ENCODE data around the gene MLN. TPM values are rescaled to one million over a fixed set of nuclear protein-coding genes. Genes with fewer than 3 reads are reported as not detected.

Gene MLN
- total RNA-seq, 4 donors from 2014 or later: not detected

GRCh38 chr6:33801611-33802010, 2.2 kb downstream of the MLN start:
- TF ChIP-seq CTCF (IDR thresholded peaks at IDR 0.05) (no peak), POLR2AphosphoS5 (IDR thresholded peaks at IDR 0.05) (no peak), POLR2A (IDR thresholded peaks at IDR 0.05) (no peak), EP300 (IDR thresholded peaks at IDR 0.05; ENCODE audit: low read depth) (no peak)
- Histone ChIP-seq H3K4me3 (no peak overlapping the region), H3K9me3 (no peaks in the 10 kb centered on the region), H3K4me1 (no peaks in the 10 kb centered on the region), H3K36me3 (no peaks in the 10 kb centered on the region), H3K27ac (no peak overlapping the region), H3K27me3 (peaks cover 17% of the 10 kb centered on the region)
- DNase-seq: no peak
- 71% methylated on average over 5 of the region's 5 CpGs; no CpG with 5 or more reads in 1 of the 2 donors for WGBS, 2 donors (ENCODE audit: low coverage in 1 of 2)
- in situ Hi-C loops (cut with MboI; ENCODE audit: low pct_ligation_motif_present in 1 of 4, low pct_unique_long_range_greater_than_20kb in 1 of 4, low sequenced_read_pairs in 3 of 4): no loop called here
- intact Hi-C loops (cut with DNase I; ENCODE audit: low total_unique reads): no loop called here

- Histone ChIP-seq H3K9me3 (no peaks in the 10 kb centered on the region), H3K27me3 (peaks cover 22% of the 10 kb centered on the region), H3K27ac (no peak overlapping the region), H3K36me3 (no peaks in the 10 kb centered on the region), H3K4me3 (no peak overlapping the region), H3K4me1 (no peaks in the 10 kb centered on the region)
- intact Hi-C loops (cut with DNase I; ENCODE audit: low total_unique reads): no loop called here
- no peak for DNase-seq
- WGBS, 2 donors (ENCODE audit: low coverage in 1 of 2): 80 to 83% methylated on average over 8 to 13 of the region's 13 CpGs
- TF ChIP-seq POLR2A (IDR thresholded peaks at IDR 0.05) (no peak), POLR2AphosphoS5 (IDR thresholded peaks at IDR 0.05) (no peak), CTCF (IDR thresholded peaks at IDR 0.05) (no peak), EP300 (IDR thresholded peaks at IDR 0.05; ENCODE audit: low read depth) (no peak)
- in situ Hi-C loops (cut with MboI; ENCODE audit: low pct_ligation_motif_present in 1 of 4, low pct_unique_long_range_greater_than_20kb in 1 of 4, low sequenced_read_pairs in 3 of 4): no loop called here
These were observed 3.4 kb downstream of the MLN start for GRCh38 chr6:33800248-33800969.

- intact Hi-C loops (cut with DNase I; ENCODE audit: low total_unique reads): no loop called here
- in situ Hi-C loops (cut with MboI; ENCODE audit: low pct_ligation_motif_present in 1 of 4, low pct_unique_long_range_greater_than_20kb in 1 of 4, low sequenced_read_pairs in 3 of 4): no loop called here
- Histone ChIP-seq H3K4me3 (no peak overlapping the region), H3K4me1 (no peaks in the 10 kb centered on the region), H3K27me3 (peaks cover 15% of the 10 kb centered on the region), H3K36me3 (no peaks in the 10 kb centered on the region), H3K27ac (no peak overlapping the region), H3K9me3 (no peaks in the 10 kb centered on the region)
- TF ChIP-seq CTCF (IDR thresholded peaks at IDR 0.05) (no peak), POLR2AphosphoS5 (IDR thresholded peaks at IDR 0.05) (no peak), POLR2A (IDR thresholded peaks at IDR 0.05) (no peak), EP300 (IDR thresholded peaks at IDR 0.05; ENCODE audit: low read depth) (no peak)
- no peak for DNase-seq
- 47 to 59% methylated on average over 2 to 4 of the region's 4 CpGs for WGBS, 2 donors (ENCODE audit: low coverage in 1 of 2)
These were observed 4.2 kb downstream of the MLN start for GRCh38 chr6:33799454-33800113.

GRCh38 chr6:33798343-33798848, 5.4 kb downstream of the MLN start:
- Histone ChIP-seq H3K9me3 (no peaks in the 10 kb centered on the region), H3K4me3 (no peak overlapping the region), H3K27ac (no peak overlapping the region), H3K36me3 (no peaks in the 10 kb centered on the region), H3K27me3 (peaks cover 11% of the 10 kb centered on the region), H3K4me1 (no peaks in the 10 kb centered on the region)
- in situ Hi-C loops (cut with MboI; ENCODE audit: low pct_ligation_motif_present in 1 of 4, low pct_unique_long_range_greater_than_20kb in 1 of 4, low sequenced_read_pairs in 3 of 4) (no loop called here), intact Hi-C loops (cut with DNase I; ENCODE audit: low total_unique reads) (no loop called here)
- DNase-seq: no peak
- 50 to 81% methylated on average over 1 to 13 of the region's 13 CpGs for WGBS, 2 donors (ENCODE audit: low coverage in 1 of 2)
- TF ChIP-seq EP300 (IDR thresholded peaks at IDR 0.05; ENCODE audit: low read depth): no peak
- no peak for TF ChIP-seq CTCF (IDR thresholded peaks at IDR 0.05)

Data from transverse colon (tissue), 4 donors.